SK-N-SH (cell line): ENCODE measurements around the gene C3orf85. TPM values are rescaled to one million over a fixed set of nuclear protein-coding genes. Genes with fewer than 3 reads are reported as not detected.

Source experiments
- CTCF ChIA-PET: fragments of 300-600, 350-600 bp; formaldehyde crosslinking; extraction: SDS; loops from one replicate; lab custom pipeline; 2021; lab: Yijun Ruan, JAX
- POLR2A ChIA-PET: fragments of 350-600 bp; sonication (Branson Sonifier 250); formaldehyde crosslinking; extraction: SDS; loops from one replicate; lab custom pipeline; 2020; ENCODE audit warnings: antibody characterized with exemption, inconsistent platforms; lab: Yijun Ruan, JAX
- DNase-seq: peaks from one replicate; pipeline ENCODE4 v3.0.0; 2012
- H2AFZ ChIP-seq: fragments of 200-600 bp; sonication (generic); 2 replicates; pipeline ENCODE4 v1.8.1; 2016; ENCODE audit warnings: antibody characterized with exemption, mild to moderate bottlenecking, low read depth
- H3F3A ChIP-seq: fragments of 200-600 bp; sonication (generic); replicated peaks from 2 replicates; pipeline ENCODE3; 2016; ENCODE audit warnings: antibody characterized with exemption, mild to moderate bottlenecking; ENCODE audit not compliant: insufficient read depth
- H3K27ac ChIP-seq, 2 experiments: fragments of 200-500 bp in 1 of 2; fragments of 200-600 bp in 1 of 2; sonication (Bioruptor generic) in 1 of 2; sonication (generic), shearing (Covaris generic) in 1 of 2; 2 replicates each; pipeline versions ENCODE4 v1.5.1 to v1.6.1; 2014 to 2016; ENCODE audit warnings: low read depth in 2 of 2, inconsistent platforms in 1 of 2, low read length in 1 of 2, mild to moderate bottlenecking in 1 of 2, mixed read lengths in 1 of 2
- H3K27me3 ChIP-seq: fragments of 200-600 bp; sonication (generic), shearing (Covaris generic); 2 replicates; pipeline ENCODE4 v1.6.1; 2016; ENCODE audit warnings: mixed run types; ENCODE audit not compliant: insufficient read depth
- H3K36me3 ChIP-seq, 2 experiments: fragments of 200-500 bp in 1 of 2; fragments of 200-600 bp in 1 of 2; sonication (Bioruptor generic) in 1 of 2; sonication (generic) in 1 of 2; replicated peaks in 1 of 2; 2 replicates each; pipeline versions ENCODE3 to v1.5.1; 2014 to 2016; ENCODE audit warnings: low read length in 1 of 2, mild to moderate bottlenecking in 1 of 2; ENCODE audit not compliant: insufficient read depth in 2 of 2, control insufficient read depth in 1 of 2
- H3K4me1 ChIP-seq, 2 experiments: fragments of 200-500 bp in 1 of 2; fragments of 200-600 bp in 1 of 2; sonication (Bioruptor generic) in 1 of 2; sonication (generic), shearing (Covaris generic) in 1 of 2; 2 replicates each; pipeline versions ENCODE4 v1.5.1 to v1.6.1; 2014 to 2016; ENCODE audit warnings: low read depth in 1 of 2, low read length in 1 of 2, mixed run types in 1 of 2; ENCODE audit not compliant: insufficient read depth in 2 of 2, control insufficient read depth in 1 of 2
- H3K4me2 ChIP-seq: fragments of 200-600 bp; sonication (generic), shearing (Covaris generic); 2 replicates; pipeline ENCODE4 v1.6.1; 2017; ENCODE audit warnings: mixed run types
- H3K4me3 ChIP-seq, 2 experiments: fragments of 200-500 bp in 1 of 2; fragments of 200-600 bp in 1 of 2; sonication (Bioruptor generic) in 1 of 2; sonication (generic), shearing (Covaris generic) in 1 of 2; 2 replicates each; pipeline versions ENCODE4 v1.5.1 to v1.8.1; 2014 to 2016; ENCODE audit warnings: low read depth in 2 of 2, inconsistent platforms in 1 of 2, low read length in 1 of 2, mild to moderate bottlenecking in 1 of 2, mixed read lengths in 1 of 2, moderate library complexity in 1 of 2
- H3K79me2 ChIP-seq: fragments of 200-600 bp; sonication (generic); 2 replicates; pipeline ENCODE4 v1.8.1; 2017; ENCODE audit warnings: mild to moderate bottlenecking; ENCODE audit not compliant: insufficient read depth
- H3K9ac ChIP-seq: fragments of 200-600 bp; sonication (generic); 2 replicates; pipeline ENCODE4 v1.6.1; 2017; ENCODE audit warnings: mixed run types
- H3K9me2 ChIP-seq: fragments of 200-600 bp; sonication (generic); 2 replicates; pipeline ENCODE4 v1.6.1; 2017; ENCODE audit warnings: mixed run types
- H3K9me3 ChIP-seq: fragments of 200-600 bp; sonication (generic); 2 replicates; pipeline ENCODE4 v1.6.1; 2017; ENCODE audit warnings: mixed run types, mild to moderate bottlenecking, moderate library complexity
- H4K20me1 ChIP-seq: fragments of 200-600 bp; sonication (generic); 2 replicates; pipeline ENCODE4 v1.6.1; 2017; ENCODE audit warnings: mild to moderate bottlenecking, mixed run types; ENCODE audit not compliant: insufficient read depth
- ELF1 ChIP-seq: IDR thresholded peaks from 2 replicates; pipeline ENCODE4 v1.4.0; 2012
- FOSL2 ChIP-seq: IDR thresholded peaks from 2 replicates; pipeline ENCODE4 v1.4.0; 2012; ENCODE audit warnings: low read depth, mild to moderate bottlenecking, moderate library complexity, borderline replicate concordance
- FOXJ3 ChIP-seq: sonication (generic); formaldehyde crosslinking; IDR thresholded peaks from 2 replicates; pipeline ENCODE4 v1.5.1; 2020; ENCODE audit warnings: mild to moderate bottlenecking, missing genetic modification reagents
- FOXM1 ChIP-seq: IDR thresholded peaks from 2 replicates; pipeline ENCODE4 v1.4.0; 2012; ENCODE audit warnings: low read depth, mild to moderate bottlenecking
- GABPA ChIP-seq: IDR thresholded peaks from 2 replicates; pipeline ENCODE4 v1.4.0; 2012; ENCODE audit warnings: low read depth, mild to moderate bottlenecking
- MEF2A ChIP-seq: IDR thresholded peaks from 2 replicates; pipeline ENCODE4 v1.4.0; 2012; ENCODE audit warnings: low read depth, borderline replicate concordance
- MXI1 ChIP-seq: IDR thresholded peaks from 2 replicates; pipeline ENCODE4 v1.6.1; 2012; ENCODE audit warnings: mild to moderate bottlenecking, low read depth, low read length, improper control_type of control experiment
- NFIC ChIP-seq: IDR thresholded peaks from 2 replicates; pipeline ENCODE4 v1.4.0; 2012; ENCODE audit warnings: borderline replicate concordance
- NRF1 ChIP-seq: IDR thresholded peaks from 2 replicates; pipeline ENCODE4 v1.6.1; 2012; ENCODE audit warnings: low read depth, mild to moderate bottlenecking, low read length
- RAD21 ChIP-seq: IDR thresholded peaks from 2 replicates; pipeline ENCODE4 v1.6.1; 2012; ENCODE audit warnings: mild to moderate bottlenecking, low read length
- RFX5 ChIP-seq: IDR thresholded peaks from 2 replicates; pipeline ENCODE4 v1.6.1; 2012; ENCODE audit warnings: mild to moderate bottlenecking, improper control_type of control experiment, low read length
- RXRA ChIP-seq: IDR thresholded peaks from 2 replicates; pipeline ENCODE4 v1.4.0; 2012; ENCODE audit warnings: low read depth, mild to moderate bottlenecking, borderline replicate concordance
- TCF12 ChIP-seq: IDR thresholded peaks from 2 replicates; pipeline ENCODE4 v1.4.0; 2012
- WGBS: methylation state at CpG from one replicate; pipeline ENCODE4 v1.1.6; 2017; ENCODE audit warnings: low lambda C conversion rate; 5-methylcytosine and 5-hydroxymethylcytosine counted together
- polyA plus RNA-seq, 3 experiments: library from polyadenylated mRNA; depleted of rRNA; stranded (reverse); fragments of >200 nt; gene quantifications; 2 replicates each; pipeline ENCODE4 v1.2.3, GENCODE V29; 2012
- TF ChIP-seq, protein P1 (sequence below): IDR thresholded peaks from 2 replicates; pipeline ENCODE4 v1.4.0; 2012; ENCODE audit warnings: low read depth
- TF ChIP-seq, protein P2 (sequence below): IDR thresholded peaks from 2 replicates; pipeline ENCODE4 v1.4.0; 2012; ENCODE audit warnings: low read depth, borderline replicate concordance
- TF ChIP-seq, protein P3 (sequence below): IDR thresholded peaks from 2 replicates; pipeline ENCODE4; 2012
- TF ChIP-seq, protein P4 (sequence below): IDR thresholded peaks from 2 replicates; pipeline ENCODE4 v1.6.1; 2012; ENCODE audit warnings: mild to moderate bottlenecking, low read depth, low read length, moderate library complexity

C3orf85 gene
- polyA plus RNA-seq, 1 of the 3 experiments (the other 2 are of a cell fraction): not detected

DNA sequence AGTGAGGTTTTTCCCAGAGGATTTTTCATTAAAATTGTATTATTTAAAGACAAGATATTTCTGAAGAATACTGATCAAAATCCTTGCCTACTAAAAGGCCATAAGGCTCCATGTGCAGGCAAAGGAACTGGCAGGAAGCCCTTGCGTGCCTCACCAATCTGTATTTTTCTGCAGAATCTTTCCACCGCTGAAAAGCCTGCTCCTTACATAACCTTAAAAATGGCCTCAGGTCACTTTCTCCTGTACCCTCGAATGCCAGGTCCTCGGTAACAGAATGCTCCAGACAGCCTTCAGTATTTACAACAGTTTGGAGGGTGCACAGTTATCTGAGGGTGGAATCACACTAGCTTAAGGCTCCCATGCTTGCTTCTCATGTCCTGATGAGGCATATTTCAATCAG, 21.8 kb upstream of the C3orf85 start:
- Histone ChIP-seq H3K36me3 (no peaks in the 10 kb centered on the region), H4K20me1 (no peaks in the 10 kb centered on the region), H3K4me3 (no peak overlapping the region), H3K9me3 (no peaks in the 10 kb centered on the region), H3K4me2 (no peak overlapping the region), H3F3A (no peaks in the 10 kb centered on the region), H3K9ac (no peak overlapping the region), H3K27me3 (no peaks in the 10 kb centered on the region), H2AFZ (no peak overlapping the region), H3K27ac (no peak overlapping the region), H3K79me2 (no peaks in the 10 kb centered on the region), H3K4me1 (no peaks in the 10 kb centered on the region), H3K9me2 (no peaks in the 10 kb centered on the region)
- no peak for DNase-seq
- POLR2A ChIA-PET: no interaction called here
- 47% methylated on average over 4 of the region's 4 CpGs for WGBS
- CTCF ChIA-PET: no interaction called here
- TF ChIP-seq, protein P1, sequence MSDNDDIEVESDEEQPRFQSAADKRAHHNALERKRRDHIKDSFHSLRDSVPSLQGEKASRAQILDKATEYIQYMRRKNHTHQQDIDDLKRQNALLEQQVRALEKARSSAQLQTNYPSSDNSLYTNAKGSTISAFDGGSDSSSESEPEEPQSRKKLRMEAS: no peak
- TF ChIP-seq FOXM1: no peak
- TF ChIP-seq ELF1: no peak
- TF ChIP-seq TCF12: no peak
- no peak for TF ChIP-seq RFX5
- TF ChIP-seq, protein P2, sequence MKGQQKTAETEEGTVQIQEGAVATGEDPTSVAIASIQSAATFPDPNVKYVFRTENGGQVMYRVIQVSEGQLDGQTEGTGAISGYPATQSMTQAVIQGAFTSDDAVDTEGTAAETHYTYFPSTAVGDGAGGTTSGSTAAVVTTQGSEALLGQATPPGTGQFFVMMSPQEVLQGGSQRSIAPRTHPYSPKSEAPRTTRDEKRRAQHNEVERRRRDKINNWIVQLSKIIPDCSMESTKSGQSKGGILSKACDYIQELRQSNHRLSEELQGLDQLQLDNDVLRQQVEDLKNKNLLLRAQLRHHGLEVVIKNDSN: no peak
- TF ChIP-seq MXI1: no peak
- TF ChIP-seq GABPA: no peak
- no peak for TF ChIP-seq RAD21
- TF ChIP-seq, protein P3, sequence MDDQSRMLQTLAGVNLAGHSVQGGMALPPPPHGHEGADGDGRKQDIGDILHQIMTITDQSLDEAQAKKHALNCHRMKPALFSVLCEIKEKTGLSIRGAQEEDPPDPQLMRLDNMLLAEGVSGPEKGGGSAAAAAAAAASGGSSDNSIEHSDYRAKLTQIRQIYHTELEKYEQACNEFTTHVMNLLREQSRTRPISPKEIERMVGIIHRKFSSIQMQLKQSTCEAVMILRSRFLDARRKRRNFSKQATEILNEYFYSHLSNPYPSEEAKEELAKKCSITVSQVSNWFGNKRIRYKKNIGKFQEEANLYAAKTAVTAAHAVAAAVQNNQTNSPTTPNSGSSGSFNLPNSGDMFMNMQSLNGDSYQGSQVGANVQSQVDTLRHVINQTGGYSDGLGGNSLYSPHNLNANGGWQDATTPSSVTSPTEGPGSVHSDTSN: no peak
- TF ChIP-seq FOSL2: no peak

DNA sequence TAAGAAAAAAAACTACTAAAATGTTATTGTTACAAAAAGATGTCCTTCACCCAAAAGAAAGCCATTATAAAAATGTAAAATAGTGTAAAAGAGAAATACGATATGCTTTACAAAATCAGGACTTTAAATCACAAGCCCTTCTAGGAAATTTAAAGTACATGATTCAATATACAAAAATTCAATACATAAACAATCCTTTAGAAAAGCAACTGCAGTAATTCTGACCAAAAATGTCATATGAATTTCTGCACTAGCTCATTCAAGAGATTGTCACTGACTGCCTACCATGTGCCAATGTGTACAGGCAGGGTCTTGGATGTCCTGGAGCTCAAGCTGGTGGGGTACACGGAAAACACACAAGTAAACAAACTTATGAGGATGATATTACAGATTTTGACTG, 21.1 kb upstream of the C3orf85 start:
- Histone ChIP-seq H3K4me3 (no peak overlapping the region), H3K4me1 (no peaks in the 10 kb centered on the region), H4K20me1 (no peaks in the 10 kb centered on the region), H3K9me2 (no peaks in the 10 kb centered on the region), H2AFZ (no peak overlapping the region), H3K9ac (no peak overlapping the region), H3K36me3 (no peaks in the 10 kb centered on the region), H3K4me2 (no peak overlapping the region), H3F3A (no peaks in the 10 kb centered on the region), H3K27ac (no peak overlapping the region), H3K27me3 (no peaks in the 10 kb centered on the region), H3K9me3 (no peaks in the 10 kb centered on the region), H3K79me2 (no peaks in the 10 kb centered on the region)
- no peak for TF ChIP-seq NFIC
- no peak for TF ChIP-seq FOXJ3 (CRISPR knock-in tag)
- ChIA-PET POLR2A (no interaction called here), CTCF (no interaction called here)
- WGBS: 21% methylated on average over 2 of the region's 2 CpGs
- no peak for DNase-seq

DNA sequence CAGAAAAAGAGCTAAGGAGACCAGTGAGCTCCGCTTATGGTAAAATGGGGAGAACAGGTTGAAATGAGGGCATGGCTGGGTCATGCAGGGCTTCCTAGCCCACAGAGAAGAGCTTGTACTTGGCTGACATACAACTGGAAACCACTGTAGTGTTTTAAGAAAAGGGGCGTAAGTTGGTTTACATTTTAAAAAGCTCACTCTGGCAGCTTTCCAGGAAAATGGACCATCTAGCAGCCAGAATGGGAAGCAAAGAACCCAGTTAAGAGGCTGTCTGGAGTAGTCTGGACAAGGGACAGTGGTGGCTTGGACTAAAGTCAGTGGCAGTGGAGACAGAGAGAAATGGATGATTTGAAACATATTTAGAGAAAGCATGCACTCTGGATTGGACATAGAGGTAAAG, 20.5 kb upstream of the C3orf85 start:
- Histone ChIP-seq H3K79me2 (no peaks in the 10 kb centered on the region), H3F3A (no peaks in the 10 kb centered on the region), H3K4me2 (no peak overlapping the region), H2AFZ (no peak overlapping the region), H3K4me1 (no peaks in the 10 kb centered on the region), H3K27me3 (no peaks in the 10 kb centered on the region), H3K9me2 (no peaks in the 10 kb centered on the region), H3K36me3 (no peaks in the 10 kb centered on the region), H3K9me3 (no peaks in the 10 kb centered on the region), H3K9ac (no peak overlapping the region), H4K20me1 (no peaks in the 10 kb centered on the region), H3K4me3 (no peak overlapping the region), H3K27ac (no peak overlapping the region)
- ChIA-PET POLR2A (no interaction called here), CTCF (no interaction called here)
- no peak for DNase-seq
- WGBS: 83% methylated on average over 2 of the region's 2 CpGs
- TF ChIP-seq NRF1 (no peak), FOXM1 (no peak), RXRA (no peak), MEF2A (no peak), MXI1 (no peak), FOSL2 (no peak)
- TF ChIP-seq, protein P4, sequence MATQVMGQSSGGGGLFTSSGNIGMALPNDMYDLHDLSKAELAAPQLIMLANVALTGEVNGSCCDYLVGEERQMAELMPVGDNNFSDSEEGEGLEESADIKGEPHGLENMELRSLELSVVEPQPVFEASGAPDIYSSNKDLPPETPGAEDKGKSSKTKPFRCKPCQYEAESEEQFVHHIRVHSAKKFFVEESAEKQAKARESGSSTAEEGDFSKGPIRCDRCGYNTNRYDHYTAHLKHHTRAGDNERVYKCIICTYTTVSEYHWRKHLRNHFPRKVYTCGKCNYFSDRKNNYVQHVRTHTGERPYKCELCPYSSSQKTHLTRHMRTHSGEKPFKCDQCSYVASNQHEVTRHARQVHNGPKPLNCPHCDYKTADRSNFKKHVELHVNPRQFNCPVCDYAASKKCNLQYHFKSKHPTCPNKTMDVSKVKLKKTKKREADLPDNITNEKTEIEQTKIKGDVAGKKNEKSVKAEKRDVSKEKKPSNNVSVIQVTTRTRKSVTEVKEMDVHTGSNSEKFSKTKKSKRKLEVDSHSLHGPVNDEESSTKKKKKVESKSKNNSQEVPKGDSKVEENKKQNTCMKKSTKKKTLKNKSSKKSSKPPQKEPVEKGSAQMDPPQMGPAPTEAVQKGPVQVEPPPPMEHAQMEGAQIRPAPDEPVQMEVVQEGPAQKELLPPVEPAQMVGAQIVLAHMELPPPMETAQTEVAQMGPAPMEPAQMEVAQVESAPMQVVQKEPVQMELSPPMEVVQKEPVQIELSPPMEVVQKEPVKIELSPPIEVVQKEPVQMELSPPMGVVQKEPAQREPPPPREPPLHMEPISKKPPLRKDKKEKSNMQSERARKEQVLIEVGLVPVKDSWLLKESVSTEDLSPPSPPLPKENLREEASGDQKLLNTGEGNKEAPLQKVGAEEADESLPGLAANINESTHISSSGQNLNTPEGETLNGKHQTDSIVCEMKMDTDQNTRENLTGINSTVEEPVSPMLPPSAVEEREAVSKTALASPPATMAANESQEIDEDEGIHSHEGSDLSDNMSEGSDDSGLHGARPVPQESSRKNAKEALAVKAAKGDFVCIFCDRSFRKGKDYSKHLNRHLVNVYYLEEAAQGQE: no peak
- TF ChIP-seq, protein P2: no peak
